Activated CD4-positive, CD25-positive, alpha-beta regulatory T cell treated with anti-CD3 and anti-CD28 coated beads, Interleukin-2, amount 50 U/mL, for 16 hours (primary cell): ENCODE data around the gene DDX5.
A peak's percentile ranks its signal among the peaks of the same experiment; 100 is the strongest.

ENCODE experiments used
- DNase-seq: peaks from one replicate; pipeline ENCODE4 v3.0.0-alpha.2; 2020; ENCODE audit warnings: low read depth, low spot score

The DDX5 gene

DNA sequence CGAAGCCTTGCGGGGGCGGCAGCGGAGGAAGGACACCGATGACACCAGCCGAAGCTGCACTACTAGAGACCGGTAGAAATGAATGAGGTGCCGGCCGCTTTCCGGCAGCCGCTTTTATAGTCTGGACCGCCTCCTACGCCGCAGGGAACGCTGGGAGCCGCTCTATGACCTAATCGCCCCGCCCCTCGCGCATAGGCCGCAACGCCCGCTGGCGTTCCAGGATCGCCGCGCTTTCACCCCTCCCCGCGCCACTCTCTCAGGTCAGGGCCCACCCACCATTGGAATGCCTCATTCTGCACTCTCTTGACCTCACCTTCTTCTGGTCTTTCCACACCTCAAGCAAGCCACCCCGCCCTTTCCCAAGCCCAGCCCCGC is at the start of gene DDX5:
TSS of gene DDX5 (minus strand) at position 89 of the 375 bp plus-strand sequence. CDS start 170 bp downstream, outside the sequence.
- peak; percentile 92 for DNase-seq

DNA sequence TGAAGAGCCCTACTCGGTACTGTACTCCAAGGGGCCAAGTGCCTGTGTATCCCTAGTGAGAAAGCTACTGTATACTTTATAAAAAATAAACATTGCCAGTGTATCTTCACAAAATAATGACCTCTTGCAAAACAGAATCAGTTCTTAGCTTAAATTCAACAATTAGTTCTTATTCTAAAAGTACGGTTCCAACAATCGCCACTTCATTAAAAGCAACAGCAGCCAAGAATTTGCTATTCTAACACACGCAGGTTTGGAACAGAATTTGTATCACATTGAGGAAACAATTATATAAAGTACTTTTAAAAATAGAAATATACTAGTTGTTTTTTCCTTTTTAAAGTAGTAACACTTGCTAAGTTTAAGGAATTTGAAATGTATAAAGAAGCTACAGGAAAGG is 49.2 kb upstream of the DDX5 start:
- DNase-seq = no peak

DNA sequence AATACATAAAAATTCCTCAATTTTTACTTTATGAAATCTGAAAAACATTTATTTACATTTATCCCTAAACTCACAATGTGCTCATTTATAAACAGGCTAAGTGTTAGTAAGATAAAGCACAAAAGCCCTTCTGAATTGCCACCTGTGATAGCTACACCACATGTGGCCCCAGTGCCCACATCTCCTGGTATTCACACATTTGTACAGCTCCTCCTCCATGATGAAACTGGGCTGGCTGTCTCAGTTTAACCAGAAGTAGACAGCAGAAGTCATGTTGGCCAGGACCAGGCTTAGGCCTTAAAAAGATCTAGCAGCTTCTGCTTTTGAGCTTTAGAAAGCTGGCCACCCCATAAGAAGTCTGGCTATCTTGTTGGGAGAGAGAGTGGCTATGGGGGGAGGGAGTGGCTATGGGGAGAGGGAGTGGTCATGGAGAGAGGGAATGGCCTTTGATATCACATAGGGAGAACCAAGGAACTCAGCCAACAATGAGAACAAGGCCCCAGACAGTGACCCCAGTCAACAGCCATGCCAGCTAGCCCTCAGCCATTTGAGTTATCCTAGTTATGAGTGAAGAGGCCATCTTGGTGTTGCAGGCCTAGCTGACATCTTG is 48.0 kb upstream of the DDX5 start:
- DNase-seq = no peak

GRCh38 chr17:64551461-64551860 is 45.4 kb upstream of the DDX5 start:
- no peak for DNase-seq

- DNase-seq = no peak
These were observed 41.2 kb upstream of the DDX5 start for GRCh38 chr17:64547319-64547718.

DNA sequence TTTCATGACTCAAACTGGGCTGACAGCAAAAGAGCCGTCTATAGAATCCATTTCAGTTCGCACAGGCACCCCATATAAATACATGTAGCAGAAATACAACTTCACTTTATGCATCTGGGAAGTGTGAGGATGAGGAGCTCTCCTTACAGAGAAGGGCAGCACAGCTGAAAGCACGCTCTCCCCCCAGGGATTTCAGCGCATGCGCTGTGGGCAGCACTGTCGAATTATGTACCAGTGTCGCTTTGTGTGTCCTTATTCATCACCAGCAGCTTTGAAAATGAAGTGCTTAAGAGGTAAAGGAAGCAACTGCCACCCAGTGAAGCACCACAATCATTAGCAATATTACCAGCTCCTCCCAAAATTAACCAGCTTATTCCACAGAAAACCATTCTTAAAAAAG is 40.6 kb upstream of the DDX5 start:
- DNase-seq = no peak

DNA sequence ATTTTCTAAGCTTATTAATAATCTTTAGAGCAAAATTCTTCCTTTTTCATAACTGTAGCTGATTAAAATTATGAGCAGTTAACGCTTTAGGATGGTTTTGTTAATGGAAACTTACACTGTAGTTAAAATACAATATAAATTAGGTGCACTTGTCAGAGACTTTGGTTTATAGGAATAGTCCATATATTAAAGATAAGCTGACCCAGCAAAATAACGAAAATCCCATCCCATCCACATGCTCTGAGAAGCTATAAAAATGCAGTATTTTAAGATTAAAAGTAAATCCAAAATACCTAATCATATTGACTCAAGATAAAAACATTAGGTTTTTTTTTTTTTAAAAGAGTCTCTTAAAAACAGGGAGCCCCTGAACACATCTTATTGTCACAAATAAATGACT is 38.7 kb upstream of the DDX5 start:
- no peak for DNase-seq

- DNase-seq = no peak
These were observed 34.2 kb upstream of the DDX5 start for GRCh38 chr17:64540118-64540776.

GRCh38 chr17:64538508-64539130 is 32.5 kb upstream of the DDX5 start:
- no peak for DNase-seq

- no peak for DNase-seq
These were observed 31.4 kb upstream of the DDX5 start for GRCh38 chr17:64537488-64537887.

DNA sequence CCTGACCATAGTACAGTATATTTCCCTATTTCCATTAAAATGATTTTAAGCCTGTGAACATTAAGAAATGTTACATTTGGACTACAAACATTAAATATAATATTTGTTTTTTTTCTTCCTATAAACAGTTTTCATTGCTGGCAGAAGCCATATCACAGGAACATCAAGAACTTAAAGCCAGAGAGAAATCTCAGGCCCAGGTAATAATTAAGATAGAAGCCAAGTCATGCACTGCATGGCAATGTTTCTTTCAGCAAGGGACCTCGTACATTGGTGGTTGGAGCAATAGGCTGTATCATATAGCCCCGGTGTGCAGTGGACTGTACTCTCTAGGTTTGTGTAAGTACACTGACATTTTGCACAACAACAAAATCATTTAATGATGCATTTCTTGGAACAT is 30.8 kb upstream of the DDX5 start:
- no peak for DNase-seq

GRCh38 chr17:64535357-64535756 is 29.3 kb upstream of the DDX5 start:
- no peak for DNase-seq

DNA sequence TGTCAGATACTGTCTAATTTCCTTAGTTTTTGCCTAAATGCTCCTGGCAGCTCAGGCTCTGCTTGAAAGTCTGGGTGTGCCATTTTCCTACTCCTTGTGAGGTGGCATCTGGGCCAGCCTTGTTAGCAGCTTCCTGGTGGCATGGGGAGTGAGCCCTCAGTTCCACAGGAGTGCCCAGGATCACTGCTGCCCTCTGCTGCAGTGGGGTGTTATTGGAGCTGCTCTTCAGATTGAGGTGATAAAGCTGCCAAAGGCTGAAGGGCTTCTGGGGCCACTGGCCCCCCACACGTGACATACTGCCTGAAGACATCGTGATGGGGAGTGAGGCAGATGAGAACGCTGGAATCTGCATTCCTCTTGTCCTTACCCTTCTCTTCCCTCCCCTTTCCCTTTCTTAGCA is 28.1 kb upstream of the DDX5 start:
- no peak for DNase-seq

DNA sequence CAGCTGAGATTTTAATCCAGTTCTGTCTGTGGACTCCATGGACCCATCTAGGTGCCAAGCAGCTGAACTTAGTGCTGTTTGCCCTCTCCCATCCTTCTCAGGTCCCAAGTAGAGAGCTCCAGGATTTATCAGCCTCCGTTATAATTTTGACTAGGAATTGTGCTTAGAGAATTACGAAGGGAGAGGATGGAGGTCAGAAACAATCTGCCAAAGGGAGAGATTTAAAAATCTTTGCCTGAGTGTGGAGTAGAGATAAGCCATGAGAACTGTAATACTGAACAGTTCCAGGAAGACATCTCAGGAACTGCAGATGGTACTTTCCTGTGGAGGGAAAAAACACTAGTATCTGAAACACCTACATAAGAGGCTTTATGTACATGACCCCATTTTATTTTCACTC is 27.7 kb upstream of the DDX5 start:
- DNase-seq = no peak

DNA sequence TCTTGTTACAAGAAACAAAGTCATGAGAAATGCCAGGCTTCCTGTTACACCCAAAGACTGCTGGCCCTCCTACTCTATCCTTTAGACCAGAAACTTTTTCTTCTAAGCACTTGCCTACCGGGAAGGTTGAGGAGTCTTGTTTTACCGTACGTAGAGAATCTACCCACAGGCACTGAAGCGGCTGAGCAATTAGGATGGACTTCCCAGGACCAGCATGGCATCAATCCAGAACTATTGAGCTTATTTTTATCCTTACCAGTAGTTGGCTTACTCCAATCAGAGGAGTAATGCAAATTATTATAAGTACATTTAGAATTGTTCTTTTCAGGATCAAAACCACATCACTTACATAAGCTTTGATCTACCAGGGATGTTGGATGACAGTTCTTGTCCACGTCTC is 26.3 kb upstream of the DDX5 start:
- DNase-seq = no peak

DNA sequence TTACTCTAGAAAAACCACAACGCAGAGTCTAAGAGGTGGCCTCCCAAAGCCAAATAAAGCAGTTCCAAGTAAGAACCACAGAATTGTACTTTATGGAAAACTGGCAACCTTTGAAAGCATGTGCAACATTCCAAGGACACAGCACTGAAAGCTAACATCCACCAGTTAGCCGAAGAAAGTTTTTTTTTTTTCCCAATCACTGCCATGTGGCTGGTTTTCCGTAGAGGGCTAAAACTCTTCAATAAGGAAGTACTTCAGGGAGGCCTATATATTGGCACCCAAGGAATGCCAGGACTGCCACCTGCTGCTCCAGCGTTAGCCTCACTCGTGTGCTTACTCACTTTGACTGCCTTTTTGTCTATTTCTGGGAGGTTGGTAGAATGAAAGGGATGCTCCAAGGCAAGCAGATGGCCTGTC is 25.9 kb upstream of the DDX5 start:
- DNase-seq = no peak

GRCh38 chr17:64529221-64529620 is 23.1 kb upstream of the DDX5 start:
- no peak for DNase-seq

- DNase-seq = no peak
These were observed 21.8 kb upstream of the DDX5 start for GRCh38 chr17:64527914-64528313.

GRCh38 chr17:64520359-64520758 is 14.3 kb upstream of the DDX5 start:
- DNase-seq = no peak

GRCh38 chr17:64519601-64520000 is 13.5 kb upstream of the DDX5 start:
- no peak for DNase-seq

- DNase-seq = no peak
These were observed 9.7 kb upstream of the DDX5 start for GRCh38 chr17:64515829-64516228.

DNA sequence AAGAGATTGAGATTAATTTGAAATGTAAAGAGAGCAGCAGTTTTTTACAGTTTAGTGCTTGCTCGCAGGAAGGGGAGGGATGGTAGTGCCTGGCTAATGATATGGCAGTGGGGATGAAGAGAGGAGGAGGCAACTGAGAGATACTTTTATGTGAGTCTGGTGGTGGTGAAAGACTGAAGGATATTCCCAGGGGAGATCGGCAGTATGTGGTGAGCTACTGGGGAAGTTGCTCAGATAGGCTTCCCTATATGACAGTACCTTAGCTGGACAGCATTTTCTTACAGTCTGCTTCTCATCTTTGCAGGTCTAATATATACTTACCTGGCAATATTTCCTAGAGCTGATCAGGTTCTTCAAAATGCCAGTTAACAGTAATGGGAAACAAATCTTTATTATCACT is 9.3 kb upstream of the DDX5 start:
- DNase-seq = no peak

GRCh38 chr17:64509179-64509578 is 3.1 kb upstream of the DDX5 start:
- no peak for DNase-seq
